ENCODE data around the gene LCA5.
"Not testable (repeated sequence)": the region's sequence is repeated elsewhere in the genome, so short reads cannot be mapped to it uniquely, and the experiment has no call there.

The LCA5 gene

DNA sequence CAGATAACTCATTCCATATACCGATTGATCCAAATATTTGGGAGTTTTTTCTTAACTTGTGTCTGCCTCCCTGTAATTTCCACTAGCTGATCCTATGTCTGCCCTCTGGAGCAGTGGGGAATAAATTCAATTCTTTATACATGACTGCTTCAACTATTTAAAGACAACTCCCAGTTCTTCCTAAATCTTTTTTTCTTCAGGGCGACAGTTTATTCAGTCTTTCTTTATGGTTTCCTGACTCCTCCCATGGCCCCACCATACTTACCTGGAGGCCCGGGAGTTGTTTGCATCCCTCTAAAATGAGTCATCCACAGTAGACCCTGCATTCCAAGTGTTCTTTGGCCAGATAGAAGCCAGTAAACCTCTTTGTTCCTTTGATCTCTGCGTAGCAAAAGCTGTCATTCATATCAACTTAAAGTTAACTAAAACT lies 73.6 kb downstream of the LCA5 start:
- DNase-seq = no peak

DNA sequence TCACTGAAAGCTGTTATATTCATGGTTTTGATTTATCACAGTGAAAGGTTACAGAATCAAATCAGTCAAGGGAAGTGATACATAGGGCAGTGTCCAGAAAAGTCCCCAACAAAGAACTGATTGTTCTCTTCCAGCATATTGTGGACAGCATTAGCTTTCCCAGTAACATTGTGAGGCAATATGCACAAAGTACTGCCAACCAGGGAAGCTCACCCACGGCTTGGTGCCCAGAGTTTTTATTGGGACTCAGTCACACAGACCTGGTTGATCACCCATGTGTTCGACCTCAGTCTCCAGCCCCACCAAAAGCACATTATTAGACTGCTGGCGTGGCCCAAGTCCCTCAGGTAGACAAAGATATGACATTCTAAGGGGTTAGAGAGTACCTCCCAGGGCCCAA lies 76.0 kb downstream of the LCA5 start:
- no peak for DNase-seq

GRCh38 chr6:79455446-79455845 lies 81.8 kb downstream of the LCA5 start:
- no peak for DNase-seq

GRCh38 chr6:79453558-79454042 lies 83.6 kb downstream of the LCA5 start:
- DNase-seq = no peak

DNA sequence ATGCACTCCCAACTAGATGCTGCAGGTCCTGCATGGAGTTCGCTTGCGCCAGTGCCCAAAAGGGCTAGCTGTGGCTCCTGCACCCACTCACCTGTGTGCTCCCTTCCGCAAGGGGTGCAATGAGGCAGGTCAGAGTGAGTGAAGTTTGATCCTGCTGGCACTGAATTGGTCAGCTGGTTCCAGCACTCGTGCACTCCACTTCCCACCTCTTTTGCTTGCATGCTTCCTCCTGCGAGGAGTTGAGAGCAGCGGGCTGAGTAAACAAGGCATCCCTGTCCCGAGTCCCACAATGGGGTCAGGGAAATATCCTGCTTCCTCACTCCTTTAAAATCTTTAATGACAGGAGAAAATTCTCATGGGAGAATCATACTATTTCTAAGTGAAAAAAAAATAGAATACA lies 86.2 kb downstream of the LCA5 start:
- DNase-seq = no peak

- DNase-seq = no peak
Measured at GRCh38 chr6:79446006-79446405, 91.2 kb downstream of the LCA5 start.

DNA sequence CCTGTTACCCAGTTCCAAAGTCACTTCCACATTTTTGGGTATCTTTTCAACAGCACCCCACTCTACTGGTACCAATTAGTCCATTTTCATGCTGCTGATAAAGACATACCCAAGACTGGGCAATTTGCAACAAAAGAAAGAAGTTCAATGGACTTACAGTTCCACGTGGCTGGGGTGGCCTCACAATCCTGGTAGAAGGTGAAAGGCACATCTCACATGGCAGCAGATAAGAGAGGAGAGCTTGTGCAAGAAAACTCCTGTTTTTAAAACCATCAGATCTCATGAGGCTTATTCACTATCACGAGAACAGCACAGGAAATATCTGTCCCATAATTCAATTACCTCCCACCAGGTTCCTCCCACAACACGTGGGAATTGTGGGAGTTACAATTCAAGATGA lies 93.4 kb downstream of the LCA5 start:
- DNase-seq = not testable (repeated sequence)

GRCh38 chr6:79441192-79441591 lies 96.0 kb downstream of the LCA5 start:
- no peak for DNase-seq

GRCh38 chr6:79440598-79440997 lies 96.6 kb downstream of the LCA5 start:
- DNase-seq = no peak

DNA sequence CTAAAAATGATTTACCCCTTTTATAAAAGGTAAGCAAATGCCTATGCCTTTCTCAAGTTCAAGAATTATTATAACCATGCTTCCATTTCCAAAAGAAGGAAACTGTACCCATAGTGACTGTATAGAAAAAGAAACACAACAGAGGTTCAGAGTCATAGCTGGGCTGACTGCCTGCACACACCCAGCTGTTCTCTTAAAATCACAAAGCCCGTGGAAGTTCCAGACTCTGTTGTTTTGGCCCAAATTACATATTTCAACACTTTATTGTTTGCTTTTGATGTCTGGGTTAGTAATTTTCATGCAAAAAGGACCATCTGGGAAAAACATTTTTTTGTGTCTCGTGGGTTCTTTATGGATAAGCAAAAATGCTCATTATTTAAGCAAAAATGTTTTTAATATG lies 99.2 kb downstream of the LCA5 start:
- no peak for DNase-seq

DNA sequence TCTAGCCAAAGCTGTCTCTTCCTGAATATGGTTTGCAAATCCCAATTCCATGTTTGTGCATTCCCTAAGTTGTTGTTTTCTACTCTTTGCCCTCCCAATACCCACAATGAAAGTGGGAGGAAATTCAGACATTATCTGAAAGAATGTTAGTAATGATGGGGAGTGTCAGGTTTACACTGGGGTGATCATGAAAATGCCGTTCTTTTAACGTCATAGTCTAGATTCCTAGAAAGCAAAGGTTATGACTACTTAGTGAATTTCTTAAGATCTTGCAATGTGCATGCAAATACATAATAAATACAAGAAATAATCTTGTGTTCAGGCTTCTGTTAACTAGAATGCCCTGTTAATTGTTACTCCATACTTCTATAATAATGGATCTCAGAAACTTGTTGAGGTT lies 101.0 kb downstream of the LCA5 start:
- no peak for DNase-seq

- DNase-seq = no peak
Measured at GRCh38 chr6:79435746-79436145, 101.5 kb downstream of the LCA5 start.
